ENCODE measurements around the gene NSRP1.
"Not testable (repeated sequence)": the region's sequence is repeated elsewhere in the genome, so short reads cannot be mapped to it uniquely, and the experiment has no call there.

The NSRP1 gene

DNA sequence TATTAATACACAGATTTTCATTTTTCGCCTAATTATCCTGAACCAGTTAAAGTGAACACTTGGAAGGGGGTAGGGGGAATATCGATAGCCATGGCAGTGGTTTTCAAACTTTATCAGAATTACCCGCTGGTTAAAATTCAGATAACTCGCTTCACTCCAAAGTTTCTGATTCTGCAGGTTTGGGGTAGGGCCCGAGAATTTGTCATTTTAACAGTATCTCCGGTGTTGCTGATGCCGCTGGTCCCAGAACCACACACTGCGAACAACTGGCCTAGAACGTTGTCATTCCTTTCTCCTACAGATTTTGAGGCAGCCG is 313 bp upstream of the NSRP1 start:
- peak overlapping the region; percentile 95 for H3K4me3 ChIP-seq (ENCODE audit: low read depth, low read length)
- DNase-seq (ENCODE audit: low read depth) = no peak

DNA sequence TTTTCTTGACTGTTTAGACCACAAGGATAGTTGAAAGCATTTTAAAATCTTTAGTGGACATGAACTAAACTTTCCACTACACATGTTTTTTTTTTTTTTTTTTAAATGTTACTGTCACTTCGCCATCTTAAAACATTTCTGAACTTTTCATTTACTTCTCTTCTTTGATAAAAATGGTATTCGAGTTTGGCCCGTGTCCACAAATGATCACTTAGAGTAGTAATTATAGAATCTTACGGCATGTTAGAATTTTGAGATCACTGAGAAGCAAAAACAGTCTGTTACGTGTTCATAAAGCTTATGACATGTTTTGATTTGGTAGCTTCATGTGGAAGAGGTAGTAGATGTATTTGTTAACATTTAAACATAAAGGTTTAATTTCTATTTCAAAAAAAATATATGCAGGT is 1.1 kb downstream of the NSRP1 start:
- no peak for DNase-seq (ENCODE audit: low read depth)
- peak overlapping the region; percentile 95 for H3K4me3 ChIP-seq (ENCODE audit: low read depth, low read length)

DNA sequence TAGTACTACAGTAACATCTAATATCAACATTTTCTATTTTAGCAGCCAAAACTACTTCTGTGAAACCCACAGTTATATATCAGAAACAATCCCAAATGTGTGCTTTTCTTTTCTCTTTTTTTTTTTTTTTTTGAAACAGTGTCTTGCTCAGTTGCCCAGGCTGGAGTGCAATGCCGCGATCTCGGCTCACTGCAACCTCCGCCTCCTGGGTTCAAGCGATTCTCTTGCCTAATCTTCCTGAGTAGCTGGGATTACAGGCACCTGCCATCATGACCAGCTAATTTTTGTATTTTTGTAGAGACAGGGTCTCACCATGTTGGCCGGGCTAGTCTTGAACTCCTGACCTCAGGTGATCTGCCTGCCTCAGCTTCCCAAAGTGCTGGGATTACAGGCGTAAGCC is 2.0 kb downstream of the NSRP1 start:
- not testable (repeated sequence) for DNase-seq (ENCODE audit: low read depth); H3K4me3 ChIP-seq (ENCODE audit: low read depth, low read length)

DNA sequence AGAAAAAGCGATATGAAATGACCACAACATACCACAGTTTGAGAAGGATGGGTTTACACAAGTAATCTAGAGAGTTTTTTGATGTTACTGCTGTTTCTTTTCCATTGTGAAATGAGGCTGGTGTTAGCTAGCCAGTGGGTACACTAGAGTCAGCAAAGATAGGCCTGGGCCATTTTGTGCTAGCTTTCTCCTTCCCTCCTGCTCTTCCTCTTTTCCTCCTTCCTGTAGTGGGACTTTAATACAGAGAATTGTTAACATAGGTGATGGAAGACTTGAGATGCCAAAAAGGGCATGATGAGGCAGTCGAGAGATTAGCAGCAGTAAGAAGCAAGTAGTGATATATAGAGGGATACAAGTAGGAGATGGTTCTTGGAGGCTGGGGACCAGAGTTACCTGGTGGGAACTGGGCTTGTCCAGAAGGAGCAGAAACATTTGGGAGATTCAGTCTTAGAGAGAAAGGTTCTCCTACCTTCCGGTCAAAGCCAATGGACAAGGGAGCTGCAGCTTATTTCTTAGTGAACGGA is 7.7 kb downstream of the NSRP1 start:
- no peak overlapping the region for H3K4me3 ChIP-seq (ENCODE audit: low read depth, low read length)
- no peak for DNase-seq (ENCODE audit: low read depth)

DNA sequence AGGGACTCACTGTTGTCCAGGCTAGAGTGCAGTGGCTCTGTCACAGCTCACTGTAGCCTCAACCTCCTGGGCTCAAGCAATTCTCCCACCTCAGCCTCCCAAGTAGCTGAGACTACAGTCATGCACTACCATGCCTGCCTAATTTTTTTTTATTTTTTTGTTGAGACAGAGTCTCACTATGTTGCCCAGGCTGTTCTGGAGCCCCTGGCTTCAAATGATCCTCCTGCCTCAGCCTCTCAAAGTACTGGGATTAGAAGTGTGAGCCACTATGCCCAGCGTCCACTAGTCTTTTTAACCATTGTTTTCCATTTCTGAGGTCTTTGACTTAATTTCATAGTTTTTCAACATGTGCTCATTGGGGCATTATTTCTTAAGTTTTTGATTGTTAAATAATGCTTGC is 13.5 kb downstream of the NSRP1 start:
- DNase-seq (ENCODE audit: low read depth) = no peak
- no peak overlapping the region for H3K4me3 ChIP-seq (ENCODE audit: low read depth, low read length)

DNA sequence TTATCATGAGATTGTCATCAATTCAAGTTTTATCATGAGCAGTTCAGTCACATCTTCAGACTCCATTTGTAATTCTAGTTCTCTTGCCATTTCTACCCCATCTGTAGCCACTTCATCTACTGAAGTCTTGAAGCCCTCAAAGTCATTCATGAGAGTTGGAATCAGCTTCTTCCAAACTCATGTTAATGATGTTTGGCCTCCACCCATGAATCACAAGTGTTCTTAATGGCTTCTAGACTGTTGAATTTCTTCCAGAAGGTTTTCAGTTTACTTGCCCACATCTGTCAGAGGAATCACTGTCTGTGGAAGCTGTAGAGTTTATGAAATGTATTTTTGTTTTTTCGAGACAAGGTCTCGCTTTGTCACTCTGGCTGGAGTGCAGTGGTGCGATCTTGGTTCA is 16.0 kb downstream of the NSRP1 start:
- no peak overlapping the region for H3K4me3 ChIP-seq (ENCODE audit: low read depth, low read length)
- no peak for DNase-seq (ENCODE audit: low read depth)

DNA sequence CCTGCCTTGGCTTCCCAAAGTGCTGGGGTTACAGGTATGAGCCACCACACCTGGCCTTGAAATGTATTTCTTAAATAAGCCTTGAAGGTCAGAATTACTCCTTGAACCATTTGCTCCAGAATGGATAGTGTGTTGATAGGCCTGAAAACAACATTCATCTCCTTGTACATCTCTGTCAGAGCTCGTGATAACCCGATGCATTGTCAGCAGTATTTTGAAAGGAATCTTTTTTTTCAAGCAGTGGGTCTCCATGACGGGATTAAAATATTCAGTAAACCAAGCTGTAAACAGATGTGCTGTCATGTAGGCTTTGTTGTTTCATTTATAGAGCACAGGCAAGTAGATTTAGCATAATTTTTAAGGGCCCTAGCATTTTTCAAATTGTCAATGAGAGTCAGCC is 16.6 kb downstream of the NSRP1 start:
- no peak for DNase-seq (ENCODE audit: low read depth)

DNA sequence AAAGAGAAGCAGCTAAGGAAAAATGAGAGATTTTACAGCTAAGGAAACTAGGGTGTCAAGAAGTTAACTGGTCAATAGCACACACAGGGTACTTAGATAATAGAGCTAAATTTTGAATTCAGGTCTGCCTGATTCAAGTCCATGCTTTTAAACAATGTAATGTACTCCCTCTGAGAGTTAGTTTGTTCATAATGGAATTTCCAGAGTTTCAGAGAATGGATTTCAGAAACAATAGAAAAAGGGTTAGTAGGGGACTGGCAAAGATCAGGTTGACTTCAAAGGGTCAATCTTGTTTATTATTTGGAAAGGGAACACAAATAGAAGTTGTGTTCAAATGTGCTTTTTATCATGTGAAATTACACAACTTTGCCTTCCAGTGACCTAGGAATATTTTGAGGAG is 17.9 kb downstream of the NSRP1 start:
- DNase-seq (ENCODE audit: low read depth) = no peak
- no peak overlapping the region for H3K4me3 ChIP-seq (ENCODE audit: low read depth, low read length)

More for the DNA sequence above, 16.6 kb downstream of the NSRP1 start:
- H3K4me3 ChIP-seq (ENCODE audit: low read depth, low read length) = no peak overlapping the region

DNA sequence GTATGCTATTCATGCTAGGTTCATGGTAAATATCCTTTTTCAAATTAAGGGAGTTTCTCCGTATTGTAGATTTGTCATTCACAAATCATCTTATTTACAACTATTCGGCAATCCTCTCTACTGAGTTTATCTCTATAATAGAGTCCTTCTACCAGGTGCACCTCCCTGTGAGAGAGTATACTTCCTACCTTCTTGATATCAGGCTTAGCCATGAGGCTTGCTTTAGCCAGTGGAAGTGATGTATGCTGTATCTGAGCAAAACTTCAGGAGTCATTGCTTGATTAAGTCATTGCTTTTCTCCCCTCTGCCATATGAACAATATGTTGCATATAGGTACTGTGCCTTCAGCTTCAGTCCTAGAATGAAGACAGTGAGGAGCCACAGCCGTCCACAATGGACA is 20.5 kb downstream of the NSRP1 start:
- no peak overlapping the region for H3K4me3 ChIP-seq (ENCODE audit: low read depth, low read length)
- DNase-seq (ENCODE audit: low read depth) = no peak

DNA sequence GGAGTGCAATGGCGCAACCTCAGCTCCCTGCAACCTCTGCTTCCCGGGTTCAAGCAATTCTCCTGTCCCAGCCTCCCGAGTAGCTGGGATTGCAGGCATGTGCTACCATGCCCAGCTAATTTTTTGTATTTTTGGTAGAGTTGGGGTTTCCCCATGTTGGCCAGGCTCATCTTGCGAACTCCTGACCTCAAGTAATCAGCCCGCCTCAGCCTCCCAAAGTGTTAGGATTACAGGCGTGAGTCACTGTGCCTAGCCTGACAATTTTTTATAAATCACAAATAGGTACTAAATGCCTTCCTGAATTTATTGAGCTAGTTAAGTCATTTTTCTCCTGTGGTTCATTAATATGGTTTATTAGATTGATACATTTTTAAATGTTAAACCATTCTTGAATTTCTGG is 31.2 kb downstream of the NSRP1 start:
- DNase-seq (ENCODE audit: low read depth); H3K4me3 ChIP-seq (ENCODE audit: low read depth, low read length): not testable (repeated sequence)

DNA sequence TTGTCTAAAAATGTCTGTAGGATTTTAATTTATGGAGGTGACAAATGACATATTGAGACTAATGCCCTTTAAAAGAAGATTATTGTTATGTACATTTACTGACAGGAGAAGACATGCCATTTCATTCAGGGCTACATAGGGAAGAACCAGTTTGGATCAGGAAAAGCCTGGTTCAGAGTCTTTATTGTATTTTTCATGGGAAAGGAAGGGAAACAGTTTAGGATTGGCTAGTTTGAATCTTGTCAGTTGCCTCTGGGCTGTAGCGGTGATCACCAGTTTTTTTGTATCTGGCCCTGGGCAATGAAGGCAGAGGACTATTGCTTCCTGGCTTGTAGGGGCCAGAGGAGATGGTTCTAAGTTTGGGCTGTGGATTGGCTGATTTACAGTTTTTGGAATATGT is 31.8 kb downstream of the NSRP1 start:
- no peak overlapping the region for H3K4me3 ChIP-seq (ENCODE audit: low read depth, low read length)
- no peak for DNase-seq (ENCODE audit: low read depth)

DNA sequence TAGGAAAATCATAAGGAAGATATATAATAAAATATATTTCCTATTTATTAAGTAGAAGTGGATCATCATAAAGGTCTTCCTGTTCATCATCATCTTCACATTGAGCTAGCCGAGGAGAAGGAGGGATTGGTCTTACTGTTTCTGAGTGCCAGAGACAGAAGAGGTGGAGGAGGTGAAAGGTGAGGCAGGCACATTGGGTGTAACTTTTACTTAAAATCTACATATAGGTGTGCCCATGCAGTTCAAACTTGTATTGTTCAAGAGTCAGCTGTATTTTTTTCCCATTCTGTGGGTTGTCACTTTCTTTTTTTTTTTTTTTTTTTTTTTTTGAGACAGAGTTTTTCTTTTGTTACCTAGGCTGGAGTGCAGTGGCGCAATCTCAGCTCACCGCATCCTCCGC is 34.9 kb downstream of the NSRP1 start:
- DNase-seq (ENCODE audit: low read depth) = no peak
- H3K4me3 ChIP-seq (ENCODE audit: low read depth, low read length) = no peak overlapping the region

DNA sequence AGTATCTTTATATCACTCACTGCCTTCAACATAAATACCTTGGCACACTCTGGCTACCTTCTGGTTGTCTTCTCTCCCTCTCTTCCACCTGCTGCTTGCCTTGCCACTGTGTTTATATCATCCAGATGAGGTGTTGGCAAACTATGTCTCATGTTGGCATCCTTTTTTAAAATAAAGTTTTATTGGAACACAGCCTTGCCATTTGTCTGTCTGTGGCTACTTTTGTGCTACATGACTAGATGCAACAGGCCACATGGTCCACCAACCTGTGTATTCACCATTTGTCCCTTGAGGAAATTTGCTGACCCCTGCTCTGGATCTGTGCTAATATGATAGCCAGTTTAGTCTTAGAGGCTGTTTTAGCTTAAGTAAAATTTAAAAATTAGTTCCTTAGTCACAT is 36.8 kb downstream of the NSRP1 start:
- H3K4me3 ChIP-seq (ENCODE audit: low read depth, low read length) = no peak overlapping the region
- no peak for DNase-seq (ENCODE audit: low read depth)

DNA sequence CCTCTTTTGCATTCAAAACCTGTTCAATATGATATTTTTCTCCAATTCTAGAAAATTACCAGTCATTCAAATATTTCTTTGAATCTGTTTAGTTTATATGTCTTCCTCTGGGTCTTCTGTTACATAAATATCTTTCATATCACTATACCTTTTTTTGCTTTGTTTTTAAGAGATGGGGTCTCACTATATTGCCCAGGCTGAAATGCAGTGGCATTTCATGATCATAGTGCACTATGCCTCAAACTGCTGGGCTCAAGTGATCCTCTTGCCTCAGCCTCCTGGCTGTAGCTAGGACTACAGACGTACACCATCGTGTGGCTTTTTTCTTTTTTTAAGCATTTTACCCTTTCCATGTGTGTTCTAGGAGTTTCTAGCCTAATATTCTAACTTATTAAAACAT is 38.8 kb downstream of the NSRP1 start:
- no peak for DNase-seq (ENCODE audit: low read depth)
- no peak overlapping the region for H3K4me3 ChIP-seq (ENCODE audit: low read depth, low read length)

DNA sequence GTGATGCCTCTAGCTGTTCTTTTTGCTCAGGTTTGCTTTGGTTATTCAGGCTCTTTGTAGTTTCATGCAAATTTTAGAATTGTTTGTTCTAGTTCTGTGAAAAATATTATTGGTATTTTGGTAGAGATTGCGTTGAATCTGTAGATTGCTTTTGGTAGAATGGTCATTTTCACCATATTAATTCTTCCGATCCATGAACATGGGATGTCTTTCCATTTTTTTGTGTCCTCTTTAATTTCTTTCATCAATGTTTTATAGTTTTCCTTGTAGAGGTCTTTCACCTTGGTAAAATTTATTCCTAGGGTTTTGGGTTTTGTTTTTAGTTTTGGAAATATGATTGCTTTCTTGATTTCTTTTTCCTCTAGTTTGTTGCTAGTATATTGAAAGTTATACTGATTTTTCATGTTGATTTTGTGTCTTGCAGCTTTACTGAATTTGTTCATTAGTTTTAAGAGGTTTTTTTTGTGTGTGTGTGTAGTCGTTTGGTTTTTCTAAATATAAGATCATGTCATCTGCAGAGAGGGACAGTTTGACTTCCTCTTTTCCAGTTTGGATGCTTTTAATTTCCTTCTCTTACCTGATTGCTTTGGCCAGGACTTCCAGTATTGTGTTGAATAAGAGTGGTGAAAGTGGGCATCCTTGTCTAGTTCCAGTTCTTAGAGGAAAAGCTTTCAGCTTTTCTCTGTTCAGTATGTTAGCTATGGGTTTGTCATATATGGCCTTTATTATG is 42.4 kb downstream of the NSRP1 start:
- DNase-seq (ENCODE audit: low read depth) = no peak
- H3K4me3 ChIP-seq (ENCODE audit: low read depth, low read length) = no peak overlapping the region

DNA sequence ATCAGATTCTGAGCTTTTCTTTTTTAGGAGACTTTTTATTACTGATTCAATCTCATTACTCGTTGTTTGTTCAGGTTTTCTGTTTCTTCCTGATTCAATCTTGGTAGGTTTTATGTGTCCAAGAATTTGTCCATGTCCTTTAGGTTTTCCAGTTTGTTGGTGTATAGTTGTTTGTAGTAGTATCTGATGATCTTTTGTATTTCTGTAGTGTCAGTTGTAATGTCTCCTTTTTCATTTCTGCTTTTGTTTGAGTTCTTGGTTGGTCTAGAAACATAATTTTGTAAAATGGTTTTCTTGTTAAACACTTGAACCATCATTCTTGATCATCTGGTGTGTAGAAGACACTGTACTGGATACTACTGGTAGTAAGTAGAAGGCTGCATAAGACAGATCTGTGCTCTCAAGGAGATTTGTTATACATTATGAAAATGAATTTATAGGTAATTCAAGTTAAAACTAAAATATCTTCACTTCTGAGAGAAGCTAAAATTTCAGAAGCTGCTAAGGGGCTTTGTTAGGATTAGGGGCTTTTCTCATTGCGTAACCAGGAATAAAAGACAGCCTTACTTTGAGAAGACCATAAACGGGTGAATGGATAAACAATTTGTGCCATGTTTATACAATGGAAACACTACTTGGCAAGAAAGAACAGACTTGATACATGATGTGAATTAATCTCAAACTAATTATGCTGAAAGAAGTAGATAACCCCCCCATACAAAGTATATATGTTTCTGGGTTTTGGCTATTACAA is 44.0 kb downstream of the NSRP1 start:
- no peak overlapping the region for H3K4me3 ChIP-seq (ENCODE audit: low read depth, low read length)
- no peak for DNase-seq (ENCODE audit: low read depth)

DNA sequence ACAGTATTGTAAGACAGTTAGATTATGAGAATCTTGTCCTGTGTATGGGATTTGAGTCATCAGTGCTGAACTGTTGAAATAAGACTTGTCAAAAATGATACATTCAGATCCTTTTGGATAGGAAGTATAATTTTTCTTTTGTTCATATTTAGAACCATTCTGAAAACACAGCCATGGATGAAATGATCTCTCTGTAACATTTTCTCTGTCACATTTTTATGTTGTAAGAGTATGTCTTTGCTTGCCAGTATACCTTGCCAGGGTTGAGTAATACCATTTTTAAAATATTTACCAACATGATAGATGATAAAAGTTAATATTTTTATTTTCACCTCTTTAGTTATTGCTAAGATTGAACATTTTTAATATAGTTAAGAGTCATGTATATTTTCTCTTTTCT is 45.0 kb downstream of the NSRP1 start:
- DNase-seq (ENCODE audit: low read depth) = no peak
- H3K4me3 ChIP-seq (ENCODE audit: low read depth, low read length) = no peak overlapping the region

DNA sequence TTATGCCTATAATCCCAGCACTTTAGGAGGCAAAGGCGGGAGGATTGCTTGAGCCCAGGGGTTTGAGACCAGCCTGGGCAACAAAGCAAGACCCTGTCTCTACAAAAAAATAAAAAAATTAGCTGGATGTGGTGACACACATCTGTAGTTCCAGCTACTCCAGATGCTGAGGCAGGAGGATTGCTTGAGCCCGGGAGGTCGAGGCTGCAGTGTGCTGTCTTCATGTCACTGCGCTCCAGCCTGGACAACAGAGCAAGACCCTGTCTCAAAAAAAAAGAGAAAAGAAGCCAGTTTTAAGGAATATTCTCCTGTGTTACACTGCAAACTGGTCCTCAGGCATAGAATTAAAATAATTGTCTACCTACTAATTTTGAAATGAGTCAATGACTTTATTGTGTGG is 47.9 kb downstream of the NSRP1 start:
- DNase-seq (ENCODE audit: low read depth) = no peak
- no peak overlapping the region for H3K4me3 ChIP-seq (ENCODE audit: low read depth, low read length)

DNA sequence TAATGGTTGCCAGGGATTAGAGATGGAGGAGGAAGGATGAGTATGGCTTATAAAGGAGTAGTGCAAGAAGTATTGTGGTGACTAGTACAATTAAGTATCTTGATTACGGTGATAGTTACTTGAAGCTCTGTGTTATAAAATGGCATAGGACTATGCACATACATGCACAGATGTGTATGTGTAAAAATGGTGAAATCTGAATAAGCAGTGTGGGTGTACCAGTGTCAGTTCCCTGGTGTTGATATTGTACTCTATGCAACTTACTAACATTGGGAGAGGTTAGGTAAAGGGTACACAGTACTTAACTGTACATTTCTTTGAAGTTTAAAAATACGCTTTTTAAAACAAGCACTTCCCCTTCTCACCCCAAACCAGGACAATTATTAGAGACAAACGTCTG is 48.5 kb downstream of the NSRP1 start:
- H3K4me3 ChIP-seq (ENCODE audit: low read depth, low read length) = no peak overlapping the region
- DNase-seq (ENCODE audit: low read depth) = no peak

DNA sequence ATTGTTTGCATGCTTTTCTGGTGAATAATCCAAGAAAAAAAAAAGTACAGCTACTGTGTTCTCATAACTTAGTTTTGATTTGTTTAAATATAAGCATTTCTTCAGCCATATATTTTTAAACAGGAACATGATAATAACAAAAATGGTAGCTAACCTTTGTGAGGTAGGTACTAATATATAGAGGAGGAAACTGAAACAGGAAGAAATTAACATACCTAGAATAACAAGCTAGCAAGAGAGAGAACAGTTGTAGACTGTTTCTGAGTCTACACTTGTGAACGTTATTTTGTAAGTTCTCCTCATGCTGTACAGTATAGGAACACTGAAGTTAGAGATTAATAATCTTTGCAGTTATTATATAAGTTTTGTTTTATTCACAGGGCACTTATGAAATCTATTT is 49.3 kb downstream of the NSRP1 start:
- no peak for DNase-seq (ENCODE audit: low read depth)
- H3K4me3 ChIP-seq (ENCODE audit: low read depth, low read length) = no peak overlapping the region

DNA sequence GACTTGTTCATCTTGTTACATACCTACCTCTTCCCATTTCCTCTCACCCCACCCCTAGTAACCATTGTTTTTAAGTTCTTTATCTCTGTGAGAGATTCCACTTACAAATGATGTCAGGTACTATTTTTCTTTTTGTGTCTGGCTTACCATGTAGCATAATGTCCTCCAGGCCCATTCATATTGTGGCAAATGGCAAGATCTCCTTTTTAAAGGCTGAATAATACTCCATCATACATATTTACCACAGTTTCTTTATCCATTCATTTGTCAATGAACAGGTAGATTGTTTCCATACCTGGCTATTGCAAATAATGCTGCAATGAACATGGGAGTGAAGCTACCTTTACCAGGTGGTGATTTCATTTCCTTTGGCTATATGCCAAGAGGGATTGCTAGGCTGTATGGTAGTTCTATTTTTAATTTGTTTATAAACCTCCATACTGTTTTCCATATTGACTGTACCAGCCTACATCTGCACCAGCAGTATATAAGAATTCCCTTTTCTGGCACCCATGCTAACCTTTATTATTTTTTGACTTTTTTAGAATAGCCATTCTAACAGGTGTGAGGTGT is 53.9 kb downstream of the NSRP1 start:
- H3K4me3 ChIP-seq (ENCODE audit: low read depth, low read length) = no peak overlapping the region
- no peak for DNase-seq (ENCODE audit: low read depth)

Measured in skeletal muscle cell (primary cell).